Neural crest cell (in vitro differentiated cells): ENCODE measurements around the gene PPP3CA. TPM values are rescaled to one million over a fixed set of nuclear protein-coding genes. Genes with fewer than 3 reads are reported as not detected.
"Not testable (repeated sequence)": the region's sequence is repeated elsewhere in the genome, so short reads cannot be mapped to it uniquely, and the experiment has no call there.

Experiments used
- DNase-seq: peaks from one replicate; pipeline ENCODE4 v3.0.0; 2021; ENCODE audit warnings: low read depth, mixed read lengths, low spot score
- H3K27ac Mint-ChIP-seq: one replicate; pipeline ENCODE4 v1.8.0; 2021; ENCODE audit warnings: mild to moderate bottlenecking, mixed read lengths; ENCODE audit not compliant: unreplicated experiment
- H3K27me3 Mint-ChIP-seq: 2 replicates; pipeline ENCODE4 v1.8.0; 2021; ENCODE audit warnings: low read depth, mild to moderate bottlenecking, mixed read lengths
- H3K36me3 Mint-ChIP-seq: 2 replicates; pipeline ENCODE4 v1.8.0; 2021; ENCODE audit warnings: low read depth, mild to moderate bottlenecking, mixed read lengths
- H3K4me1 Mint-ChIP-seq: 2 replicates; pipeline ENCODE4 v1.8.0; 2021; ENCODE audit warnings: mixed read lengths
- H3K4me3 Mint-ChIP-seq: one replicate; pipeline ENCODE4 v1.8.0; 2021; ENCODE audit warnings: mild to moderate bottlenecking, mixed read lengths
- H3K9me3 Mint-ChIP-seq: 2 replicates; pipeline ENCODE4 v1.8.0; 2021; ENCODE audit warnings: mixed read lengths
- CTCF ChIP-seq: fragments of 200-600 bp; sonication (generic); conservative IDR thresholded peaks from 2 replicates; pipeline ENCODE4 v1.5.0; 2021; ENCODE audit warnings: antibody characterized with exemption, mild to moderate bottlenecking
- total RNA-seq: library from RNA; stranded (reverse); gene quantifications from 2 replicates; pipeline ENCODE4 v1.2.1, GENCODE V29; 2021

The PPP3CA gene
- total RNA-seq, 1 donor from 2014 or later, result 12.2 TPM

GRCh38 chr4:101187841-101188240, 159.5 kb downstream of the PPP3CA start:
- Mint-ChIP-seq H3K27ac (no peak overlapping the region), H3K36me3 (peaks cover 3% of the 10 kb centered on the region), H3K9me3 (peaks cover 3% of the 10 kb centered on the region), H3K4me1 (peaks cover 14% of the 10 kb centered on the region), H3K4me3 (no peak overlapping the region), H3K27me3 (no peaks in the 10 kb centered on the region)
- no peak for TF ChIP-seq CTCF
- DNase-seq, result no peak

- no peaks in the 10 kb centered on the region for H3K27me3 Mint-ChIP-seq
- no peak for DNase-seq
- TF ChIP-seq CTCF, result no peak
Measured at GRCh38 chr4:101186567-101187184, 160.7 kb downstream of the PPP3CA start.

DNA sequence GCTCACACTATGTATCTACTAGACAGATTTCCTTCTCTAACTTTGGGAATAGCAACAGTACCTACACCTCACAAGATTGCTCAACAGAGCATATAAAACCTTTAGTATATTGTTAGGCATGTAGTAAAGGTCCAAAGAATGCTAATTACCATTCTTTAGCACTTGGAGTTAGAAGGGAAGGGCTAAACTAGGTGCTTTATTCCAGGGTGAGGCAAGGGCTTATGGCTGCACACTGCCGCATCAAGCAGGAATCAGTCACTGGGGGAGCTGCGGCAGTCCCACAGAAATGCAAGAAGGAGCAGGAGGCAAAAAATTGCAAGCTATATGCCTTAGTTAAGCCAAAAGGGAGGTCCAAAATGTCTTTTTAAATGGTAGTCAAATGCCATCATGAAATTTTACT, 162.7 kb downstream of the PPP3CA start:
- peaks cover 12% of the 10 kb centered on the region for H3K9me3 Mint-ChIP-seq
- H3K27me3 Mint-ChIP-seq, result no peaks in the 10 kb centered on the region
- TF ChIP-seq CTCF, result no peak
- no peak overlapping the region for H3K4me3 Mint-ChIP-seq
- H3K27ac Mint-ChIP-seq, result no peak overlapping the region
- peaks cover 12% of the 10 kb centered on the region for H3K36me3 Mint-ChIP-seq
- DNase-seq, result no peak
- no peaks in the 10 kb centered on the region for H3K4me1 Mint-ChIP-seq

More at GRCh38 chr4:101186567-101187184, 160.7 kb downstream of the PPP3CA start:
- H3K4me1 Mint-ChIP-seq, result peaks cover 4% of the 10 kb centered on the region
- H3K4me3 Mint-ChIP-seq, result no peak overlapping the region
- peaks cover 12% of the 10 kb centered on the region for H3K36me3 Mint-ChIP-seq
- H3K27ac Mint-ChIP-seq, result no peak overlapping the region
- H3K9me3 Mint-ChIP-seq, result peaks cover 12% of the 10 kb centered on the region

DNA sequence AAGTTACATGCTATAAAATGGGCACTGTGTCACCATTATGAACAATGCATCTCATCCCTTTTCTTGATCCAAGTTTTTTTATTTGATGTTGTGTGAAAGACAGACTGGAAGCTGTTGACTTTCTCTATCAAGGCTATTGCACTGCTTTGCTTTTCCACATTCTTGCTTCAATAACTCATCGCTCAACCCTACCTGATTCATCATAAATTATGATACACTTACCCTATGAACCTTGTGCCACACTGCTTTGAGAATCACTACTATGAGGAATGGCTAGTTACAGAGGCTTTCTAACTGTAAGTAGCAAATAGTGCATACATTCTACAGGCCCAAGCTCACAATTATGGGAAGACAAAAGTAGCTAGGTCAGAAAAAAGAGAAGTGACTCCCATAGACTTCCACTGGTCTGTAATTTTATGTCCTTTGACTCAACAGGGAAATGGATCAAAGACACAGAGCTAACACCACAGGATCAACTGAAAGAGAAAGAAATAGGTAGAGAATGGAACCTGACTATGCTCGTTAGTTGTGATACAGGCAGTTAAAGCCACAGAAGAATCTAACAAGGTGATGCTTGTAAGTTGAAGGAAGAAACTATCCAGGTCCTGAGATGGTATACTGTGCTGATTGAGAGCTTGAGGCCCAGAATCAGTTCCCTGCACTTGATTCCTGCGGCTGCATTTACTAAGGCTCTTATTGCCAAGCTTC, 163.5 kb downstream of the PPP3CA start:
- no peak overlapping the region for H3K27ac Mint-ChIP-seq
- no peaks in the 10 kb centered on the region for H3K27me3 Mint-ChIP-seq
- no peaks in the 10 kb centered on the region for H3K4me1 Mint-ChIP-seq
- no peak for DNase-seq
- TF ChIP-seq CTCF, result no peak
- no peak overlapping the region for H3K4me3 Mint-ChIP-seq
- peaks cover 12% of the 10 kb centered on the region for H3K36me3 Mint-ChIP-seq
- peaks cover 12% of the 10 kb centered on the region for H3K9me3 Mint-ChIP-seq

DNA sequence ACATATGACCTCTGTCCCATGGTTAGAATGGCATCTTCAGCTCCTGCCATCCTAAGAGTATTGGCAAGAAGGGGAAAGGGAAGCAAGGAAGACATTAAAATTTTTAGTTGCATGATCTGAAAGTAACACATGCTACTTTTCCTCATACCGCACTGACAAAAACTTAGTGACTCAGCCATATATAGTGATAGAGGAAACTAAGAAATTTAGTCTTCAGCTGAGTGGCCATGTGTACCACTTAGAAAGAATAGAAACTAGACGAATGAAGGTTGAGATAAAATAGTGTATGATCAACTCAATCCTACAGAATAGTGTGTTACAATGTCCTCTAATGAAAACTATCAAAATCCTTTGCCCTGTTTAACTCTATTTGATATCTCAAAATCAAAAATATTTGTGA, 164.1 kb downstream of the PPP3CA start:
- Mint-ChIP-seq H3K36me3 (peaks cover 12% of the 10 kb centered on the region), H3K4me1 (no peaks in the 10 kb centered on the region), H3K27me3 (no peaks in the 10 kb centered on the region), H3K27ac (no peak overlapping the region), H3K4me3 (no peak overlapping the region), H3K9me3 (peaks cover 12% of the 10 kb centered on the region)
- no peak for TF ChIP-seq CTCF
- DNase-seq, result no peak

- not testable (repeated sequence) for H3K4me3 Mint-ChIP-seq, H3K27me3 Mint-ChIP-seq, H3K4me1 Mint-ChIP-seq, DNase-seq, H3K27ac Mint-ChIP-seq
- Mint-ChIP-seq H3K9me3 (peaks cover 12% of the 10 kb centered on the region), H3K36me3 (peaks cover 12% of the 10 kb centered on the region)
Measured at GRCh38 chr4:101182688-101183087, 164.6 kb downstream of the PPP3CA start.
